ENCODE measurements around the gene PHGDH. TPM values are rescaled to one million over a fixed set of nuclear protein-coding genes. Genes with fewer than 3 reads are reported as not detected.
"Not testable (repeated sequence)": the region's sequence is repeated elsewhere in the genome, so short reads cannot be mapped to it uniquely, and the experiment has no call there.

PHGDH gene
- total RNA-seq, 2 donors from 2014 or later = 73.2 to 241 TPM

DNA sequence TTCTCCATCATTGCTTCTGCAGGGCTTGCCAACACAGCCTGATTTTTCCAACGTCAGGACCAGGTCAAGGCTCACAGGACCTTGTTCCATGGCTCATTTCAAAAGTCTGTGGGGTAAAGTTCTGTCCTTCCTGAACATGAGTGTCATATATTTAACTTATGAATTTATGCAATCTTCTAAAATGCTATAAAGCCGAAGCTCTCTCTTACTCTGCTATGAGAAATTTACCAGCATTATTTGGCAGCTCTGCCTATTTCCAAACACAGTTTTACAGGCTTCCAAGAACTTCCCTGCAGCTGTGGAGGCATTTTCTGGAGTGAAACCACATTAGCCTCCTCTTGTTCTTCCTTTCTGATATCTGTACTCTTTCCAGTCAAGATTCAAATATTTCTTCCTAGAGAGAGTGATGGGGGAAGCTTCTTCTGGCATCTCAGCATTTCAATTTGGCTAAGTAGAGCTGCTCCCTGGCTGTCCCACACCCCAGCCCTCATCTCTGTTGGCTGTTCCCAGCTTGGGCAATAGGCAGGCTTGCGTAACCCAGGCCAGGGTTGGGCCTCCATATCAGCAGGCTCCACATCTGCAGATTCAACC, 72.6 kb downstream of the PHGDH start:
- no peak for ATAC-seq

GRCh38 chr1:119786046-119786445, 74.3 kb downstream of the PHGDH start:
- DNase-seq (ENCODE audit: low spot score in 2 of 2); H3K9me3 Mint-ChIP-seq; H3K27ac Mint-ChIP-seq; ATAC-seq; H3K36me3 Mint-ChIP-seq: not testable (repeated sequence)

More for the DNA sequence above, 72.6 kb downstream of the PHGDH start:
- DNase-seq (ENCODE audit: low spot score in 2 of 2) = no peak
- Mint-ChIP-seq H3K27ac (no peak overlapping the region), H3K36me3 (no peaks in the 10 kb centered on the region), H3K9me3 (no peaks in the 10 kb centered on the region)

GRCh38 chr1:119786473-119787050, 74.8 kb downstream of the PHGDH start:
- H3K36me3 Mint-ChIP-seq = not testable (repeated sequence)

DNA sequence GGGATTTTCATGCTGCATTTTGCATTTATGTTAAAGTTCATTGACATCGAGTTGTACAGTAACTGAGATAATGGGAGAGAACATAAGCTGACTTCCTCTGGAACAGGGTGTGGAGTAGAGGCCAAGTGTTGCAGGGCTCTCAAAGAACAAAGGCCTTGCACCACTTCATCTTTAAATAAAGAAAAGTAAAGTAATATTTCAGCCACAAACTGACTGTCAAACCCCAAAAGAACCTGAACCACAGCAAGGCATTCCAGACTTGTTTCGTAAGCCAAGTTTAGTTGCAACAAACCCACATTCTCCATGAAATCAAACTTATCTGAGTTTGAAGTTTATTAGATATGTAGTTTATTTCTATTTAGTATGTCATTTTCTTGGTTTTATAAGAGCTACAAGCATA, 76.0 kb downstream of the PHGDH start:
- no peak for ATAC-seq
- Mint-ChIP-seq H3K9me3 (no peaks in the 10 kb centered on the region), H3K36me3 (no peaks in the 10 kb centered on the region), H3K27ac (no peak overlapping the region)
- no peak for DNase-seq (ENCODE audit: low spot score in 2 of 2)

More at GRCh38 chr1:119786473-119787050, 74.8 kb downstream of the PHGDH start:
- not testable (repeated sequence) for H3K27ac Mint-ChIP-seq; H3K9me3 Mint-ChIP-seq; DNase-seq (ENCODE audit: low spot score in 2 of 2)
- peak in 1 of 2 donors; percentile 32 for ATAC-seq

GRCh38 chr1:119790451-119791198, 78.9 kb downstream of the PHGDH start:
- Mint-ChIP-seq H3K27ac (no peak overlapping the region), H3K36me3 (peaks cover 0 to 4% of the 10 kb centered on the region in 2 donors), H3K9me3 (no peaks in the 10 kb centered on the region)
- DNase-seq (ENCODE audit: low spot score in 2 of 2) (no peak), ATAC-seq (no peak)

GRCh38 chr1:119791377-119791776, 79.6 kb downstream of the PHGDH start:
- ATAC-seq (no peak), DNase-seq (ENCODE audit: low spot score in 2 of 2) (no peak)
- Mint-ChIP-seq H3K36me3 (peaks cover 0 to 4% of the 10 kb centered on the region in 2 donors), H3K27ac (no peak overlapping the region), H3K9me3 (no peaks in the 10 kb centered on the region)

Other genes with a start within 250 kb of the PHGDH start
- gene HSD3B1, start 204.7 kb upstream of the PHGDH start, total RNA-seq = not detected
- gene ZNF697, start 63.7 kb upstream of the PHGDH start, total RNA-seq = under 1 TPM; 0.09 to 0.70 TPM
- not detected for gene HMGCS2, start 57.0 kb downstream of the PHGDH start, total RNA-seq
- gene REG4, start 99.5 kb downstream of the PHGDH start, total RNA-seq = 1 to 10 TPM in 1 of 2 donors, under 1 TPM in 1; 0.89 to 7.2 TPM
- not detected for gene ADAM30, start 184.6 kb downstream of the PHGDH start, total RNA-seq

Data from activated naive CD4-positive, alpha-beta T cell treated with anti-CD3 and anti-CD28 coated beads, Interleukin-2, amount 50 U/mL, for 72 hours (primary cell).